Prostate gland (tissue), 2 donors: Measurements from ENCODE around the gene PHLDA2. TPM values are rescaled to one million over a fixed set of nuclear protein-coding genes. Genes with fewer than 3 reads are reported as not detected.

ENCODE experiments used
- DNase-seq: peaks from one replicate; pipeline ENCODE4 v3.0.0-alpha.2; 2019; ENCODE audit warnings: low spot score
- H3K27ac ChIP-seq, 2 donors: fragments of 200-600 bp; sonication (generic); 2 replicates each; pipeline ENCODE4 v1.5.1; 2017 to 2019
- H3K27me3 ChIP-seq: fragments of 200-600 bp; sonication (generic); replicated peaks from 2 replicates; pipeline ENCODE4 v1.5.1; 2019; ENCODE audit not compliant: insufficient read depth
- H3K36me3 ChIP-seq, 2 donors: fragments of 200-600 bp; sonication (generic); 1 replicate in 1 of 2; 2 replicates in 1 of 2; pipeline versions ENCODE4 v1.5.1 to v1.8.1; 2017 to 2019
- H3K4me1 ChIP-seq: fragments of 200-600 bp; sonication (generic); replicated peaks from 2 replicates; pipeline ENCODE4 v1.5.1; 2019
- H3K4me3 ChIP-seq, 2 donors: fragments of 200-600 bp; sonication (generic); 2 replicates each; pipeline ENCODE4 v1.5.1; 2017 to 2019
- H3K9me3 ChIP-seq: fragments of 200-600 bp; sonication (generic); 2 replicates; pipeline ENCODE4 v1.5.1; 2017
- POLR2A ChIP-seq: fragments of 450-650 bp; IDR thresholded peaks from one replicate; pipeline ENCODE4 v1.6.1; 2016; ENCODE audit warnings: antibody characterized with exemption, mild to moderate bottlenecking
- POLR2AphosphoS5 ChIP-seq: sonication (generic); formaldehyde crosslinking; IDR thresholded peaks from one replicate; pipeline ENCODE4 v1.6.1; 2017; ENCODE audit warnings: antibody characterized with exemption
- WGBS: methylation state at CpG from one replicate; pipeline ENCODE4 v1.1.5; 2018; 5-methylcytosine and 5-hydroxymethylcytosine counted together
- intact Hi-C: fragments of 100-400 bp; cut with DNase I; formaldehyde crosslinking; loops from one replicate; pipeline ENCODE4 v1.14.2; 2022
- total RNA-seq, 2 donors: library from RNA; depleted of rRNA; stranded (reverse); fragments of >200 nt; gene quantifications; one replicate each; pipeline ENCODE4 v1.1.0, GENCODE V29; 2016
- TF ChIP-seq, protein P1 (sequence below), 4 experiments: fragments of 200-600 bp in 2 of 4; fragments of 450-650 bp in 2 of 4; sonication (generic) in 2 of 4; IDR thresholded peaks; 1 replicate in 3 of 4; 2 replicates in 1 of 4; pipeline ENCODE4 v1.5.1; 2016 to 2019; ENCODE audit warnings: antibody characterized with exemption in 4 of 4, mild to moderate bottlenecking in 2 of 4, moderate library complexity in 2 of 4

PHLDA2 gene
- total RNA-seq, 2 donors from 2014 or later = 12.4 to 20.4 TPM

- peaks cover 0 to 7% of the 10 kb centered on the region in 2 donors for H3K36me3 ChIP-seq
- H3K27ac ChIP-seq = no peak overlapping the region
- no peaks in the 10 kb centered on the region for H3K9me3 ChIP-seq
- no peak for TF ChIP-seq POLR2A
- TF ChIP-seq, protein P1, sequence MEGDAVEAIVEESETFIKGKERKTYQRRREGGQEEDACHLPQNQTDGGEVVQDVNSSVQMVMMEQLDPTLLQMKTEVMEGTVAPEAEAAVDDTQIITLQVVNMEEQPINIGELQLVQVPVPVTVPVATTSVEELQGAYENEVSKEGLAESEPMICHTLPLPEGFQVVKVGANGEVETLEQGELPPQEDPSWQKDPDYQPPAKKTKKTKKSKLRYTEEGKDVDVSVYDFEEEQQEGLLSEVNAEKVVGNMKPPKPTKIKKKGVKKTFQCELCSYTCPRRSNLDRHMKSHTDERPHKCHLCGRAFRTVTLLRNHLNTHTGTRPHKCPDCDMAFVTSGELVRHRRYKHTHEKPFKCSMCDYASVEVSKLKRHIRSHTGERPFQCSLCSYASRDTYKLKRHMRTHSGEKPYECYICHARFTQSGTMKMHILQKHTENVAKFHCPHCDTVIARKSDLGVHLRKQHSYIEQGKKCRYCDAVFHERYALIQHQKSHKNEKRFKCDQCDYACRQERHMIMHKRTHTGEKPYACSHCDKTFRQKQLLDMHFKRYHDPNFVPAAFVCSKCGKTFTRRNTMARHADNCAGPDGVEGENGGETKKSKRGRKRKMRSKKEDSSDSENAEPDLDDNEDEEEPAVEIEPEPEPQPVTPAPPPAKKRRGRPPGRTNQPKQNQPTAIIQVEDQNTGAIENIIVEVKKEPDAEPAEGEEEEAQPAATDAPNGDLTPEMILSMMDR (IDR thresholded peaks at IDR 0.05) = no peak
- no peak for TF ChIP-seq POLR2AphosphoS5
- 73% methylated on average over 5 of the region's 5 CpGs for WGBS
- no peaks in the 10 kb centered on the region for H3K4me1 ChIP-seq
- no peak for DNase-seq
- no peak overlapping the region for H3K4me3 ChIP-seq
- intact Hi-C loops = no loop called here
- no peaks in the 10 kb centered on the region for H3K27me3 ChIP-seq
Observed at GRCh38 chr11:2961080-2961479, 31.9 kb upstream of the PHLDA2 start.

DNA sequence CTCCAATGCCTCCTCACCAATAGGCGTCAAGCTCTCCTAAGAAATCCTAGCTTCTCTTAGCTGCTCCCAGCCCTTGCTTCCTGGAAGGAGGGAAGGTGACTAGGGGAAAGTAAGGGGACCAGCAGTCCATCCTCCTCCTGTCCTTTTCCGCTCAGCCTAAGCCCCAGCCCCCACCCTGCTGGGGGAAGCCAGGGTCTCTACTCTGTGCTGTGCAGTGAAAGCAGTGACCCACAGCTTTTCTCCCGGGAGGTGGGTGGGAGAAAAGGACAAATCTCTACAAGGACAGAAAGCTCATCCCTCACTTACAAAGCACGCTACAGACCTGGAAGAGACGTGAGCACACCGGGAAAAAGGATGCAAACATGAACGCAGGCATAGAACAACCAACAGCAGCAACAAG lies 30.9 kb upstream of the PHLDA2 start:
- H3K4me3 ChIP-seq = no peak overlapping the region
- intact Hi-C loops = no loop called here
- TF ChIP-seq, protein P1 (IDR thresholded peaks at IDR 0.05) = no peak
- TF ChIP-seq POLR2AphosphoS5 (no peak), POLR2A (no peak)
- H3K27me3 ChIP-seq = no peaks in the 10 kb centered on the region
- H3K4me1 ChIP-seq = no peaks in the 10 kb centered on the region
- no peaks in the 10 kb centered on the region for H3K9me3 ChIP-seq
- H3K36me3 ChIP-seq = peaks cover 0 to 7% of the 10 kb centered on the region in 2 donors
- no peak overlapping the region for H3K27ac ChIP-seq
- WGBS = 95% methylated on average over 7 of the region's 7 CpGs
- no peak for DNase-seq

- Histone ChIP-seq H3K36me3 (peaks cover 0 to 14% of the 10 kb centered on the region in 2 donors), H3K27ac (no peak overlapping the region), H3K4me1 (no peaks in the 10 kb centered on the region), H3K9me3 (no peaks in the 10 kb centered on the region), H3K27me3 (no peaks in the 10 kb centered on the region), H3K4me3 (no peak overlapping the region)
- no peak for TF ChIP-seq POLR2A
- no peak for TF ChIP-seq POLR2AphosphoS5
- TF ChIP-seq, protein P1 (IDR thresholded peaks at IDR 0.05) = no peak
- intact Hi-C loops = no loop called here
- 72% methylated on average over 3 of the region's 3 CpGs for WGBS
- no peak for DNase-seq
Observed at GRCh38 chr11:2958251-2958650, 29.0 kb upstream of the PHLDA2 start.

DNA sequence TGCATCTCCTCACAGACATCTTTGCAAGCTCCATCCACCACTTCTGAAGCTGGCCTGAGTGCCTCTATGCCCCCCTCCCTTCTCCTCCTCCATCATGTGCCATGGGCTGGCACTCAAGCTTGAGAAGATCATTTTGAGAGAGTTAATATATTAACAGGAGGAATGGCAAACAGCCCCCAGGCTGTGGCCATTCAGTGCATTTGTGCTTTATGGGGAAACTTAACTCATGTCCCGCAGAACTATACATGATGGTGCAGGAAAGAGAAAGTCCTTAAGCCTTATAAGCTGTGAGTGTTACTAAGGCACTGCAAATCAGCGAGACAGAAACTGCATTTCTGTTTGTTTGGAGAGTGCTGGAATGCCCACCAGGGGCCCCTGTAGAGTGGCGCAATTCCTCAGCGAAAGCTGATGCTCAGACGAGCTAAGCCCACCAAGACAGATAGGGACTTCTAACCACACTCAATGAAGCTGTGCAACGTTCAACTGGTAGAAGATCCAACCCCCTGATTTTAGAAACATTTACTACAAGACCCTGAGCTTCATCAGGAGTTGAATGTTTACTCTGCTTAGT lies 26.8 kb upstream of the PHLDA2 start:
- no peaks in the 10 kb centered on the region for H3K4me1 ChIP-seq
- DNase-seq = no peak
- H3K27me3 ChIP-seq = no peaks in the 10 kb centered on the region
- H3K4me3 ChIP-seq = no peak overlapping the region
- intact Hi-C loops = no loop called here
- no peak overlapping the region for H3K27ac ChIP-seq
- peaks cover 0 to 16% of the 10 kb centered on the region in 2 donors for H3K36me3 ChIP-seq
- no peaks in the 10 kb centered on the region for H3K9me3 ChIP-seq
- TF ChIP-seq, protein P1 (IDR thresholded peaks at IDR 0.05) = no peak
- TF ChIP-seq POLR2A = no peak
- no peak for TF ChIP-seq POLR2AphosphoS5
- 59% methylated on average over 6 of the region's 6 CpGs for whole genome bisulfite sequencing

DNA sequence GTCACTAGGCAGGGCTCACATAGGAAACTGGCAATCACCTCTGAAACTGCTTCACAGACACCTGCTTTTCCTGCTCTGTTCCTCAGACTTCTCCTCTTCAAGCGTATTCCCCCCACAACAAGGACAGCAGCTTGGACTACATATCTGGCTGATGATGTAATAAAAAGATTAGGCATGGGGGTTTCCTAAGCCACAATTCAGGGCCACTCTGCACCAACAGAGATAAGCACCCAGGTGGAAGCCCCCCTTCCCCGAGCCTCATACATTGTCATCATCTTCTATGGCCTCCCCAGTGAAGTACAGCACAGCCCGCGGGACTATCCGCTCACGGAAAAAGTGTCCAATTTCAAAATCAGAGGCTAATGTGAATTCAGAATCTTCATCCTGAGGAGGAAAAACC lies 25.0 kb upstream of the PHLDA2 start:
- no peak for DNase-seq
- Histone ChIP-seq H3K27me3 (no peaks in the 10 kb centered on the region), H3K9me3 (no peaks in the 10 kb centered on the region), H3K36me3 (peaks cover 0 to 16% of the 10 kb centered on the region in 2 donors), H3K4me3 (no peak overlapping the region), H3K27ac (no peak overlapping the region), H3K4me1 (no peaks in the 10 kb centered on the region)
- intact Hi-C loops = no loop called here
- TF ChIP-seq, protein P1 (IDR thresholded peaks at IDR 0.05) = no peak
- TF ChIP-seq POLR2AphosphoS5 (no peak), POLR2A (no peak)
- WGBS = 90% methylated on average over 6 of the region's 6 CpGs
